H9 (cell line): ENCODE data around the gene PBX1. TPM values are rescaled to one million over a fixed set of nuclear protein-coding genes. Genes with fewer than 3 reads are reported as not detected.

Experiments used
- DNase-seq: peaks from one replicate; pipeline ENCODE4 v3.0.0-alpha.2; 2017
- H2AFZ ChIP-seq: one replicate; pipeline ENCODE4 v1.6.1; 2013; ENCODE audit warnings: mild to moderate bottlenecking, low read length, control low read depth, moderate library complexity
- H2AK5ac ChIP-seq: 2 replicates; pipeline ENCODE4 v1.6.1; 2013; ENCODE audit warnings: low read length, control low read depth, mixed read lengths; ENCODE audit not compliant: insufficient read length
- H2BK120ac ChIP-seq: one replicate; pipeline ENCODE4 v1.6.1; 2013; ENCODE audit warnings: low read depth, mild to moderate bottlenecking, low read length, control low read depth, inconsistent platforms; ENCODE audit not compliant: poor library complexity, severe bottlenecking
- H2BK12ac ChIP-seq: 2 replicates; pipeline ENCODE4 v1.6.1; 2013; ENCODE audit warnings: low read length, control low read depth, mixed read lengths, low read depth; ENCODE audit not compliant: insufficient read length
- H2BK15ac ChIP-seq: 2 replicates; pipeline ENCODE4 v1.6.1; 2013; ENCODE audit warnings: low read depth, low read length, control low read depth
- H2BK20ac ChIP-seq: one replicate; pipeline ENCODE4 v1.6.1; 2013; ENCODE audit warnings: low read depth, mild to moderate bottlenecking, low read length, control low read depth, inconsistent platforms; ENCODE audit not compliant: poor library complexity, severe bottlenecking
- H2BK5ac ChIP-seq: 2 replicates; pipeline ENCODE4 v1.6.1; 2013; ENCODE audit warnings: low read length, control low read depth, mixed read lengths; ENCODE audit not compliant: insufficient read length
- H3K14ac ChIP-seq: 2 replicates; pipeline ENCODE4 v1.6.1; 2013; ENCODE audit warnings: low read length, control low read depth; ENCODE audit not compliant: insufficient read depth
- H3K18ac ChIP-seq: 2 replicates; pipeline ENCODE4 v1.6.1; 2013; ENCODE audit warnings: low read depth, mild to moderate bottlenecking, mixed read lengths, low read length, control low read depth; ENCODE audit not compliant: insufficient read length
- H3K23ac ChIP-seq: 2 replicates; pipeline ENCODE4 v1.6.1; 2013; ENCODE audit warnings: low read length, control low read depth, mixed read lengths, low read depth; ENCODE audit not compliant: insufficient read length
- H3K23me2 ChIP-seq: 2 replicates; pipeline ENCODE4 v1.6.1; 2013; ENCODE audit warnings: low read depth, mild to moderate bottlenecking, mixed read lengths, low read length, control low read depth; ENCODE audit not compliant: insufficient read length, poor library complexity, severe bottlenecking
- H3K27ac ChIP-seq: 2 replicates; pipeline ENCODE4 v1.5.1; 2013; ENCODE audit warnings: low read length, control low read depth, mixed read lengths, low read depth; ENCODE audit not compliant: insufficient read length
- H3K27me3 ChIP-seq: 2 replicates; pipeline ENCODE4 v1.6.1; 2013; ENCODE audit warnings: low read length, control low read depth, inconsistent platforms; ENCODE audit not compliant: insufficient read depth
- H3K4ac ChIP-seq: 2 replicates; pipeline ENCODE4 v1.6.1; 2013; ENCODE audit warnings: low read depth, mild to moderate bottlenecking, control low read depth, inconsistent platforms, low read length, moderate library complexity
- H3K4me1 ChIP-seq: 2 replicates; pipeline ENCODE4 v1.6.1; 2013; ENCODE audit warnings: low read length, control low read depth, inconsistent platforms; ENCODE audit not compliant: insufficient read depth
- H3K4me2 ChIP-seq: 2 replicates; pipeline ENCODE4 v1.6.1; 2013; ENCODE audit warnings: low read length, control low read depth, mixed read lengths; ENCODE audit not compliant: insufficient read length, insufficient read depth
- H3K56ac ChIP-seq: 2 replicates; pipeline ENCODE4 v1.6.1; 2013; ENCODE audit warnings: low read depth, mild to moderate bottlenecking, mixed read lengths, low read length, control low read depth; ENCODE audit not compliant: insufficient read length
- H3K79me1 ChIP-seq: 2 replicates; pipeline ENCODE4 v1.6.1; 2013; ENCODE audit warnings: low read depth, mild to moderate bottlenecking, moderate library complexity, low read length, control low read depth, inconsistent platforms; ENCODE audit not compliant: insufficient read depth, poor library complexity, severe bottlenecking
- H3K79me2 ChIP-seq: 2 replicates; pipeline ENCODE4 v1.6.1; 2013; ENCODE audit warnings: low read length, control low read depth, inconsistent platforms; ENCODE audit not compliant: insufficient read depth
- H3K9ac ChIP-seq: 2 replicates; pipeline ENCODE4 v1.6.1; 2013; ENCODE audit warnings: low read length, control low read depth, mixed read lengths; ENCODE audit not compliant: insufficient read length; ENCODE audit errors: extremely low read depth
- H3K9me3 ChIP-seq: one replicate; pipeline ENCODE4 v1.6.1; 2013; ENCODE audit warnings: low read depth, low read length, inconsistent platforms; ENCODE audit not compliant: control insufficient read depth
- H3T11ph ChIP-seq: one replicate; pipeline ENCODE4 v1.6.1; 2013; ENCODE audit warnings: mild to moderate bottlenecking, low read length, control low read depth, inconsistent platforms
- H4K20me1 ChIP-seq: one replicate; pipeline ENCODE4 v1.6.1; 2013; ENCODE audit not compliant: control insufficient read depth, insufficient read length, insufficient read depth
- H4K5ac ChIP-seq: 2 replicates; pipeline ENCODE4 v1.6.1; 2013; ENCODE audit warnings: low read depth, mild to moderate bottlenecking, mixed read lengths, low read length, control low read depth; ENCODE audit not compliant: insufficient read length
- H4K8ac ChIP-seq: replicated peaks from 2 replicates; pipeline ENCODE4 v1.6.1; 2013; ENCODE audit warnings: low read length, control low read depth, mixed read lengths, low read depth; ENCODE audit not compliant: insufficient read length
- H4K91ac ChIP-seq: 2 replicates; pipeline ENCODE4 v1.6.1; 2013; ENCODE audit warnings: low read depth, mild to moderate bottlenecking, moderate library complexity, mixed read lengths, low read length, control low read depth; ENCODE audit not compliant: insufficient read length
- H3K27ac Mint-ChIP-seq, 3 experiments: 2 replicates in 2 of 3; 3 replicates in 1 of 3; pipeline ENCODE4 v1.8.0; 2020 to 2021; ENCODE audit warnings: mixed read lengths in 3 of 3, mild to moderate bottlenecking in 1 of 3, moderate library complexity in 1 of 3
- H3K27me3 Mint-ChIP-seq: 2 replicates; pipeline ENCODE4 v1.8.0; 2021; ENCODE audit warnings: low read depth, mild to moderate bottlenecking, moderate library complexity, mixed read lengths
- H3K36me3 Mint-ChIP-seq, 3 experiments: 2 replicates in 2 of 3; 3 replicates in 1 of 3; pipeline ENCODE4 v1.8.0; 2020 to 2021; ENCODE audit warnings: low read depth in 3 of 3, mixed read lengths in 3 of 3; ENCODE audit not compliant: insufficient read depth in 1 of 3
- H3K4me1 Mint-ChIP-seq, 2 experiments: 2 replicates each; pipeline ENCODE4 v1.8.0; 2020; ENCODE audit warnings: mixed read lengths in 2 of 2
- H3K4me3 Mint-ChIP-seq, 2 experiments: 2 replicates in 1 of 2; 3 replicates in 1 of 2; pipeline ENCODE4 v1.8.0; 2020 to 2021; ENCODE audit warnings: mild to moderate bottlenecking in 2 of 2, mixed read lengths in 2 of 2, moderate library complexity in 1 of 2
- H3K9me3 Mint-ChIP-seq, 2 experiments: 2 replicates in 1 of 2; 3 replicates in 1 of 2; pipeline ENCODE4 v1.8.0; 2020; ENCODE audit warnings: mild to moderate bottlenecking in 2 of 2, mixed read lengths in 2 of 2, moderate library complexity in 1 of 2
- CTCF ChIP-seq: fragments of 200-600 bp; sonication (generic); conservative IDR thresholded peaks from 3 replicates; pipeline ENCODE4 v1.8.0; 2021; ENCODE audit warnings: antibody characterized with exemption, mild to moderate bottlenecking
- WGBS: extraction: QIAGEN DNeasy Blood & Tissue Kit; methylation state at CpG from one replicate; pipeline ENCODE4 v1.1.7; 2013; ENCODE audit warnings: missing lambda C conversion rate, low lambda C conversion rate, mixed read lengths; ENCODE audit not compliant: insufficient read length; ENCODE audit errors: extremely low coverage; 5-methylcytosine and 5-hydroxymethylcytosine counted together
- total RNA-seq: library from RNA; stranded (reverse); gene quantifications from 2 replicates; pipeline ENCODE4 v1.2.1, GENCODE V29; 2021

The PBX1 gene
- total RNA-seq, 1 experiment from 2014 or later = 142 TPM

- no peak overlapping the region for H2BK20ac ChIP-seq
- H4K20me1 ChIP-seq = no peaks in the 10 kb centered on the region
- peak overlapping the region in 2 of 3 experiments; percentile 59 to 66; a peak in 4 of 7 replicates for H3K27ac Mint-ChIP-seq
- no peak overlapping the region for H3K23ac ChIP-seq
- no peak overlapping the region for H2BK120ac ChIP-seq
- no peak overlapping the region for H2AK5ac ChIP-seq
- H3K27ac ChIP-seq = no peak overlapping the region
- H2BK15ac ChIP-seq = no peak overlapping the region
- H2BK12ac ChIP-seq = no peak overlapping the region
- H3K27me3 ChIP-seq = no peaks in the 10 kb centered on the region
- peaks cover 7% of the 10 kb centered on the region for H3K79me1 ChIP-seq
- H3K4me3 Mint-ChIP-seq = no peak overlapping the region
- H3K9me3 ChIP-seq = no peaks in the 10 kb centered on the region
- no peak overlapping the region for H3K4ac ChIP-seq
- no peak overlapping the region for H4K8ac ChIP-seq
- peaks cover 4 to 14% (median 12%) of the 10 kb centered on the region in 3 experiments; a peak in 5 of 7 replicates for H3K36me3 Mint-ChIP-seq
- no peak overlapping the region for H2BK5ac ChIP-seq
- H3K79me2 ChIP-seq = peaks cover 16% of the 10 kb centered on the region
- no peak overlapping the region for H3T11ph ChIP-seq
- peaks cover 42 to 45% of the 10 kb centered on the region in 2 experiments for H3K4me1 Mint-ChIP-seq
- H3K56ac ChIP-seq = no peak overlapping the region
- no peaks in the 10 kb centered on the region for H3K27me3 Mint-ChIP-seq
- no peaks in the 10 kb centered on the region for H3K23me2 ChIP-seq
- no peak overlapping the region for H4K5ac ChIP-seq
- peaks cover under 1% of the 10 kb centered on the region for H3K4me1 ChIP-seq
- H2AFZ ChIP-seq = no peak overlapping the region
- no peak overlapping the region for H4K91ac ChIP-seq
- no peak for DNase-seq
- H3K4me2 ChIP-seq = no peak overlapping the region
- no peak overlapping the region for H3K9ac ChIP-seq
- no peaks in the 10 kb centered on the region for H3K9me3 Mint-ChIP-seq
- H3K18ac ChIP-seq = no peak overlapping the region
- TF ChIP-seq CTCF = no peak
- no CpG with 5 or more reads among the region's 8 CpGs for WGBS
- no peak overlapping the region for H3K14ac ChIP-seq
Observed at GRCh38 chr1:164622068-164622845, 63.3 kb downstream of the PBX1 start.
